GM12878 (cell line): Measurements from ENCODE around the gene GCNT2. TPM values are rescaled to one million over a fixed set of nuclear protein-coding genes. Genes with fewer than 3 reads are reported as not detected.

Experiments
- ATF7 ChIP-seq: fragments of 450-650 bp; IDR thresholded peaks from 2 replicates; pipeline ENCODE4 v1.6.1; 2016; ENCODE audit warnings: low read depth, mild to moderate bottlenecking
- BRCA1 ChIP-seq: IDR thresholded peaks from 2 replicates; pipeline ENCODE4 v1.6.1; 2011; ENCODE audit warnings: low read depth, low read length, improper control_type of control experiment
- DPF2 ChIP-seq: fragments of 450-650 bp; IDR thresholded peaks from 2 replicates; pipeline ENCODE4 v1.6.1; 2017; ENCODE audit warnings: mild to moderate bottlenecking
- EGR1 ChIP-seq, 2 experiments: IDR thresholded peaks; 1 replicate in 1 of 2; 2 replicates in 1 of 2; pipeline ENCODE4 v1.6.1; 2011 to 2012; ENCODE audit warnings: low read depth in 2 of 2, low read length in 2 of 2, borderline replicate concordance in 1 of 2, mild to moderate bottlenecking in 1 of 2, moderate library complexity in 1 of 2
- FOS ChIP-seq: IDR thresholded peaks from 3 replicates; pipeline ENCODE4 v1.6.1; 2011; ENCODE audit warnings: borderline replicate concordance; ENCODE audit not compliant: insufficient read length; ENCODE audit errors: extremely low read depth
- HSF1 ChIP-seq: fragments of 150-350 bp; IDR thresholded peaks from 2 replicates; pipeline ENCODE4 v1.6.1; 2014; ENCODE audit warnings: mild to moderate bottlenecking, low read depth, low read length
- IKZF1 ChIP-seq: fragments of 450-650 bp; conservative IDR thresholded peaks from 2 replicates; pipeline ENCODE4 v1.6.1; 2017; ENCODE audit warnings: antibody characterized with exemption, mild to moderate bottlenecking
- NKRF ChIP-seq: fragments of 450-650 bp; conservative IDR thresholded peaks from 2 replicates; pipeline ENCODE4 v1.6.1; 2017; ENCODE audit warnings: mild to moderate bottlenecking, moderate library complexity
- RAD51 ChIP-seq: fragments of 450-650 bp; IDR thresholded peaks from 2 replicates; pipeline ENCODE4 v1.6.1; 2016; ENCODE audit warnings: moderate library complexity, mild to moderate bottlenecking, inconsistent platforms
- RB1 ChIP-seq: fragments of 450-650 bp; formaldehyde crosslinking; IDR thresholded peaks from 2 replicates; pipeline ENCODE4 v1.6.1; 2017; ENCODE audit warnings: mild to moderate bottlenecking, borderline replicate concordance
- SUPT20H ChIP-seq: IDR thresholded peaks from 2 replicates; pipeline ENCODE4 v1.6.1; 2011; ENCODE audit warnings: low read depth, mild to moderate bottlenecking, low read length, moderate library complexity, borderline replicate concordance; ENCODE audit not compliant: control insufficient read depth
- USF2 ChIP-seq: IDR thresholded peaks from 2 replicates; pipeline ENCODE4 v1.6.1; 2011; ENCODE audit warnings: low read depth, low read length, improper control_type of control experiment, borderline replicate concordance
- ZBED1 ChIP-seq: IDR thresholded peaks from 2 replicates; pipeline ENCODE4 v1.6.1; 2016; ENCODE audit warnings: borderline replicate concordance
- ZBTB11 ChIP-seq: fragments of 450-650 bp; formaldehyde crosslinking; IDR thresholded peaks from 2 replicates; pipeline ENCODE4 v1.5.0; 2022; ENCODE audit warnings: mild to moderate bottlenecking, missing genetic modification characterization
- ZNF217 ChIP-seq: fragments of 450-650 bp; IDR thresholded peaks from 2 replicates; pipeline ENCODE4 v1.6.1; 2017; ENCODE audit warnings: antibody characterized with exemption, mild to moderate bottlenecking
- polyA plus RNA-seq, 11 experiments: library from polyadenylated mRNA; depleted of rRNA in 4 of 11; unstranded in 6 of 11; stranded (reverse) in 5 of 11; fragments of >200 nt; fragmentation: Nextera tagmentation in 4 of 11; fragmentation: Illumina TruSeq in 1 of 11; extraction: Ambion mirVana in 4 of 11; extraction: Trizol in 1 of 11; gene quantifications; 1 replicate in 1 of 11; 2 replicates in 10 of 11; pipeline versions ENCODE4 v1.2.1 to v1.2.3, GENCODE V29; 2011 to 2016; ENCODE audit warnings: inconsistent platforms in 2 of 11, missing spikeins in 2 of 11, low read depth in 1 of 11
- total RNA-seq, 4 experiments: library from RNA; depleted of rRNA in 3 of 4; stranded (reverse); fragments of >200 nt in 3 of 4; fragmentation: Illumina TruSeq in 1 of 4; extraction: Trizol in 1 of 4; gene quantifications; 2 replicates each; pipeline versions ENCODE4 v1.2.1 to v1.2.3, GENCODE V29; 2013 to 2021
- TF ChIP-seq, protein P1 (sequence below): IDR thresholded peaks from 2 replicates; pipeline ENCODE4 v1.6.1; 2012; ENCODE audit warnings: low read depth, low read length, improper control_type of control experiment
- TF ChIP-seq, protein P2 (sequence below): fragments of 450-650 bp; IDR thresholded peaks from 2 replicates; pipeline ENCODE4 v1.6.1; 2014; ENCODE audit warnings: mild to moderate bottlenecking

The GCNT2 gene
- total and polyA plus RNA-seq, 10 of the 15 experiments (the other 5 are each of a cell fraction or from before 2014, with no cell fraction given), result 5.0 to 21.6 (median 11.9) TPM

GRCh38 chr6:10510592-10511367 lies 10.4 kb upstream of the GCNT2 start (continued):
- TF ChIP-seq ZBTB11, result no peak
- TF ChIP-seq, protein P1, sequence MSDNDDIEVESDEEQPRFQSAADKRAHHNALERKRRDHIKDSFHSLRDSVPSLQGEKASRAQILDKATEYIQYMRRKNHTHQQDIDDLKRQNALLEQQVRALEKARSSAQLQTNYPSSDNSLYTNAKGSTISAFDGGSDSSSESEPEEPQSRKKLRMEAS, result no peak
- no peak for TF ChIP-seq FOS
- no peak for TF ChIP-seq RAD51
- no peak for TF ChIP-seq EGR1 (IDR thresholded peaks at IDR 0.05; ENCODE audit: borderline replicate concordance in 1 of 2, low read depth in 2 of 2, low read length in 2 of 2)
- TF ChIP-seq SUPT20H, result no peak
- no peak for TF ChIP-seq ZBED1
- no peak for TF ChIP-seq ATF7
- TF ChIP-seq IKZF1, result no peak
- TF ChIP-seq DPF2, result no peak
- no peak for TF ChIP-seq ZNF217
- TF ChIP-seq NKRF, result no peak
- TF ChIP-seq, protein P2, sequence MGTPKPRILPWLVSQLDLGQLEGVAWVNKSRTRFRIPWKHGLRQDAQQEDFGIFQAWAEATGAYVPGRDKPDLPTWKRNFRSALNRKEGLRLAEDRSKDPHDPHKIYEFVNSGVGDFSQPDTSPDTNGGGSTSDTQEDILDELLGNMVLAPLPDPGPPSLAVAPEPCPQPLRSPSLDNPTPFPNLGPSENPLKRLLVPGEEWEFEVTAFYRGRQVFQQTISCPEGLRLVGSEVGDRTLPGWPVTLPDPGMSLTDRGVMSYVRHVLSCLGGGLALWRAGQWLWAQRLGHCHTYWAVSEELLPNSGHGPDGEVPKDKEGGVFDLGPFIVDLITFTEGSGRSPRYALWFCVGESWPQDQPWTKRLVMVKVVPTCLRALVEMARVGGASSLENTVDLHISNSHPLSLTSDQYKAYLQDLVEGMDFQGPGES, result no peak
- TF ChIP-seq BRCA1, result no peak
- no peak for TF ChIP-seq HSF1
- TF ChIP-seq RB1, result no peak
- no peak for TF ChIP-seq USF2
